Upper lobe of left lung (tissue), 6 donors: Measurements from ENCODE around the gene CYP4A22. TPM values are rescaled to one million over a fixed set of nuclear protein-coding genes. Genes with fewer than 3 reads are reported as not detected.
"Not testable (repeated sequence)": the region's sequence is repeated elsewhere in the genome, so short reads cannot be mapped to it uniquely, and the experiment has no call there.

Source experiments
- ATAC-seq, 2 donors: fragments of 200-7000 bp; cut with Tn5 transposase; one replicate each; pipeline ENCODE4 v1.9.1; 2022; ENCODE audit warnings: mild to moderate bottlenecking in 2 of 2, moderate library complexity in 2 of 2; ENCODE audit not compliant: low FRiP score in 2 of 2
- DNase-seq, 2 donors: peaks; one replicate each; pipeline ENCODE4 v3.0.0-alpha.2; 2019 to 2020
- H3K27ac ChIP-seq, 4 donors: fragments of 200-600 bp; sonication (generic); one replicate each; pipeline ENCODE4 v1.5.1; 2016 to 2019
- H3K27me3 ChIP-seq, 4 donors: fragments of 200-600 bp; sonication (generic); one replicate each; pipeline ENCODE4 v1.5.1; 2017 to 2019
- H3K36me3 ChIP-seq, 4 donors: fragments of 200-600 bp; sonication (generic); one replicate each; pipeline ENCODE4 v1.5.1; 2016 to 2019
- H3K4me1 ChIP-seq, 4 donors: fragments of 200-600 bp; sonication (generic); one replicate each; pipeline ENCODE4 v1.5.1; 2018 to 2019
- H3K4me3 ChIP-seq, 4 donors: fragments of 200-600 bp; sonication (generic); one replicate each; pipeline ENCODE4 v1.5.1; 2017 to 2019; ENCODE audit warnings: mild to moderate bottlenecking in 2 of 4, moderate library complexity in 1 of 4
- H3K9me3 ChIP-seq, 4 donors: fragments of 200-600 bp; sonication (generic); one replicate each; pipeline ENCODE4 v1.5.1; 2018 to 2019
- EP300 ChIP-seq, 4 donors: sonication (generic); formaldehyde crosslinking; IDR thresholded peaks; one replicate each; pipeline ENCODE4 v1.5.1; 2017; ENCODE audit warnings: antibody characterized with exemption in 4 of 4, control low read depth in 2 of 4
- POLR2A ChIP-seq, 4 donors: fragments of 450-650 bp; IDR thresholded peaks; one replicate each; pipeline ENCODE4 v1.5.1; 2016 to 2017; ENCODE audit warnings: antibody characterized with exemption in 4 of 4, mild to moderate bottlenecking in 2 of 4
- POLR2AphosphoS5 ChIP-seq, 2 donors: sonication (generic); formaldehyde crosslinking; IDR thresholded peaks; one replicate each; pipeline ENCODE4 v1.5.1; 2017; ENCODE audit warnings: antibody characterized with exemption in 2 of 2
- WGBS, 2 donors: methylation state at CpG; one replicate each; pipeline ENCODE4 v1.1.5; 2017 to 2018; 5-methylcytosine and 5-hydroxymethylcytosine counted together
- total RNA-seq, 6 donors: library from RNA; depleted of rRNA in 4 of 6; stranded (reverse); fragments of >200 nt in 4 of 6; gene quantifications; one replicate each; pipeline versions ENCODE4 v1.1.0 to v1.2.1, GENCODE V29; 2016 to 2021
- TF ChIP-seq, protein P1 (sequence below), 6 experiments: fragments of 450-650 bp in 4 of 6; fragments of 200-600 bp in 2 of 6; sonication (generic) in 2 of 6; IDR thresholded peaks; one replicate each; pipeline ENCODE4 v1.5.1; 2016 to 2019; ENCODE audit warnings: antibody characterized with exemption in 6 of 6
- donor health status: DM: no; HTN: no; CAD: no; lungs with moderate emphysema.
- donor health status: DM: no; HTN: yes; CAD: no; lungs with severe emphysema.

CYP4A22 gene
- total RNA-seq, 6 donors from 2014 or later, result 0.13 to 3.1 (median 1.6) TPM

- DNase-seq (no peak), ATAC-seq (no peak)
- Histone ChIP-seq H3K27me3 (no peaks in the 10 kb centered on the region), H3K27ac (no peak overlapping the region), H3K9me3 (no peaks in the 10 kb centered on the region), H3K4me1 (no peaks in the 10 kb centered on the region), H3K4me3 (no peak overlapping the region), H3K36me3 (no peaks in the 10 kb centered on the region)
- WGBS, 2 donors, result 90 to 97% methylated on average over 4 to 5 of the region's 5 CpGs
- TF ChIP-seq POLR2A (IDR thresholded peaks at IDR 0.05) (no peak), POLR2AphosphoS5 (IDR thresholded peaks at IDR 0.05) (no peak), EP300 (IDR thresholded peaks at IDR 0.05) (no peak)
- TF ChIP-seq, protein P1, sequence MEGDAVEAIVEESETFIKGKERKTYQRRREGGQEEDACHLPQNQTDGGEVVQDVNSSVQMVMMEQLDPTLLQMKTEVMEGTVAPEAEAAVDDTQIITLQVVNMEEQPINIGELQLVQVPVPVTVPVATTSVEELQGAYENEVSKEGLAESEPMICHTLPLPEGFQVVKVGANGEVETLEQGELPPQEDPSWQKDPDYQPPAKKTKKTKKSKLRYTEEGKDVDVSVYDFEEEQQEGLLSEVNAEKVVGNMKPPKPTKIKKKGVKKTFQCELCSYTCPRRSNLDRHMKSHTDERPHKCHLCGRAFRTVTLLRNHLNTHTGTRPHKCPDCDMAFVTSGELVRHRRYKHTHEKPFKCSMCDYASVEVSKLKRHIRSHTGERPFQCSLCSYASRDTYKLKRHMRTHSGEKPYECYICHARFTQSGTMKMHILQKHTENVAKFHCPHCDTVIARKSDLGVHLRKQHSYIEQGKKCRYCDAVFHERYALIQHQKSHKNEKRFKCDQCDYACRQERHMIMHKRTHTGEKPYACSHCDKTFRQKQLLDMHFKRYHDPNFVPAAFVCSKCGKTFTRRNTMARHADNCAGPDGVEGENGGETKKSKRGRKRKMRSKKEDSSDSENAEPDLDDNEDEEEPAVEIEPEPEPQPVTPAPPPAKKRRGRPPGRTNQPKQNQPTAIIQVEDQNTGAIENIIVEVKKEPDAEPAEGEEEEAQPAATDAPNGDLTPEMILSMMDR (IDR thresholded peaks at IDR 0.05), result no peak
Measured at GRCh38 chr1:47137925-47138615, 829 bp downstream of the CYP4A22 start.

GRCh38 chr1:47140358-47140757 is 3.1 kb downstream of the CYP4A22 start:
- H3K27ac ChIP-seq, H3K27me3 ChIP-seq, ATAC-seq, H3K36me3 ChIP-seq, H3K4me3 ChIP-seq, H3K9me3 ChIP-seq, DNase-seq, H3K4me1 ChIP-seq: not testable (repeated sequence)
- WGBS, 2 donors, result 66 to 86% methylated on average over 3 of the region's 3 CpGs

- not testable (repeated sequence) for H3K27ac ChIP-seq, H3K36me3 ChIP-seq, H3K4me1 ChIP-seq, H3K9me3 ChIP-seq, H3K4me3 ChIP-seq, H3K27me3 ChIP-seq
- ATAC-seq (peak; percentile 39 to 44), DNase-seq (peak in 1 of 2 donors; percentile 41)
- 73 to 74% methylated on average over 4 to 6 of the region's 6 CpGs for WGBS, 2 donors
- TF ChIP-seq, protein P1 (IDR thresholded peaks at IDR 0.05), result peak in 2 of 6 experiments; percentile 17 to 24
Measured at GRCh38 chr1:47143654-47144053, 6.4 kb downstream of the CYP4A22 start.

DNA sequence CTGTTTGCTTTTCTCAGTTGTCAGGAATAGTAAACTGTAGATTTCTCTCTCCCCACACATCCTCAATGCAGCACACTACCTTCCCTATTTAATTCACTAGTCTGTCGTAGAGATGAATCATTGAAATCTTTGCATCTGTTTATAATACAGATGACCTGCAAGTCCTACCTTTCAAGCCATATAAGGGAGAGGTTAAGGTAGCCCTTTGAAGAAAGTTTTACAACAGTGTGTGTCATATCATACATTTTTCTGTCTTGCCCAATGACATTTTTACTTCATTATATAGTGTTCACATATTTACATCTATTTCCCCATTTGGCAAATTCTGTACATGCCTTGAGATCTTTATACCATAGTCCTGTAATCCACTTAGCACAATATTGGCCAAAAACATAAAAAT is 9.3 kb downstream of the CYP4A22 start:
- H3K27ac ChIP-seq, result not testable (repeated sequence)

GRCh38 chr1:47147047-47147785 is 10.0 kb downstream of the CYP4A22 start:
- ATAC-seq, result no peak
- H3K4me3 ChIP-seq, result no peak overlapping the region
- 26 to 34% methylated on average over 6 of the region's 6 CpGs for WGBS, 2 donors
- no peak for DNase-seq
- no peaks in the 10 kb centered on the region for H3K27me3 ChIP-seq
- H3K9me3 ChIP-seq, result no peaks in the 10 kb centered on the region
- TF ChIP-seq EP300 (IDR thresholded peaks at IDR 0.05) (no peak), POLR2A (IDR thresholded peaks at IDR 0.05) (no peak), POLR2AphosphoS5 (IDR thresholded peaks at IDR 0.05) (no peak)
- TF ChIP-seq, protein P1 (IDR thresholded peaks at IDR 0.05), result no peak
- H3K36me3 ChIP-seq, result no peaks in the 10 kb centered on the region
- H3K27ac ChIP-seq, result no peak overlapping the region
- no peaks in the 10 kb centered on the region for H3K4me1 ChIP-seq

More for the DNA sequence above, 9.3 kb downstream of the CYP4A22 start:
- WGBS, 2 donors, result 0 to 24% methylated on average over 1 of the region's 1 CpG
- H3K4me3 ChIP-seq, H3K9me3 ChIP-seq, DNase-seq, H3K36me3 ChIP-seq, H3K27me3 ChIP-seq, ATAC-seq, H3K4me1 ChIP-seq: not testable (repeated sequence)

GRCh38 chr1:47149162-47149561 is 11.9 kb downstream of the CYP4A22 start:
- DNase-seq, H3K27me3 ChIP-seq, H3K36me3 ChIP-seq, ATAC-seq, H3K4me1 ChIP-seq, H3K27ac ChIP-seq, H3K9me3 ChIP-seq, H3K4me3 ChIP-seq: not testable (repeated sequence)
- WGBS, 2 donors, result 55 to 56% methylated on average over 9 of the region's 9 CpGs

GRCh38 chr1:47156457-47156856 is 19.2 kb downstream of the CYP4A22 start:
- not testable (repeated sequence) for DNase-seq, H3K4me3 ChIP-seq, H3K4me1 ChIP-seq, H3K36me3 ChIP-seq, H3K9me3 ChIP-seq, H3K27ac ChIP-seq, ATAC-seq, H3K27me3 ChIP-seq

- DNase-seq, H3K4me3 ChIP-seq, H3K27me3 ChIP-seq, ATAC-seq, H3K27ac ChIP-seq, H3K36me3 ChIP-seq, H3K4me1 ChIP-seq, H3K9me3 ChIP-seq: not testable (repeated sequence)
- WGBS, 2 donors, result 62 to 87% methylated on average over 3 of the region's 3 CpGs
Measured at GRCh38 chr1:47157957-47158356, 20.7 kb downstream of the CYP4A22 start.
